Measurements from ENCODE around the gene NIPA2.
A peak's percentile ranks its signal among the peaks of the same experiment; 100 is the strongest.

The NIPA2 gene

GRCh38 chr15:22877117-22877516 lies 38.7 kb downstream of the NIPA2 start:
- no peak overlapping the region for H3K4me3 Mint-ChIP-seq
- ATAC-seq (ENCODE audit: low read depth) (no peak), DNase-seq (ENCODE audit: low spot score in 2 of 2) (no peak)
- H3K27ac Mint-ChIP-seq = no peak overlapping the region
- H3K4me1 Mint-ChIP-seq = peaks cover 2% of the 10 kb centered on the region
- no peaks in the 10 kb centered on the region for H3K27me3 Mint-ChIP-seq
- peaks cover 25% of the 10 kb centered on the region for H3K36me3 Mint-ChIP-seq
- H3K9me3 Mint-ChIP-seq = no peaks in the 10 kb centered on the region

- Mint-ChIP-seq H3K4me3 (no peak overlapping the region), H3K27me3 (no peaks in the 10 kb centered on the region), H3K9me3 (no peaks in the 10 kb centered on the region), H3K36me3 (peaks cover 21% of the 10 kb centered on the region), H3K4me1 (peaks cover 2% of the 10 kb centered on the region), H3K27ac (no peak overlapping the region)
- ATAC-seq (ENCODE audit: low read depth) (no peak), DNase-seq (ENCODE audit: low spot score in 2 of 2) (no peak)
These were observed 39.1 kb downstream of the NIPA2 start for GRCh38 chr15:22877607-22878006.

DNA sequence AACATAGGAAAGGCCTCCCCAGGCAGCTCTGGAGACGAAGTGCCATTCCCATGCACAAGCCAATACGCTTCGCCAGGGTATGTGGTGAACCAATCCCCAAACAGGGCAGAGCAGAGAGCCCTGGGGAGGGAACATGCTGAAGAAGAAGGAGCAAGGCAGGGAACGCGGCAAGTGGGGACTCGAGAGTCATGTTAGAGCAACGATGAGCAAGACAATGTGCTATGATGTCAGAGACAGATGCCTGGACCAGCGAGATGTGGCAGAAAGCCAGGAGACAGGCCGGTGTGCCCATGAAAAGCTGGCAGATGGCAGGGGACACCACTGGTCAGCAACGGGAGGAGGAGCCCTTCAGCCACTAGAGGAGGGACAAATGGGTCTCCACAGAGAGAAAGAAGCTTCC lies 39.6 kb downstream of the NIPA2 start:
- no peak overlapping the region for H3K27ac Mint-ChIP-seq
- H3K27me3 Mint-ChIP-seq = no peaks in the 10 kb centered on the region
- no peaks in the 10 kb centered on the region for H3K9me3 Mint-ChIP-seq
- no peak overlapping the region for H3K4me3 Mint-ChIP-seq
- ATAC-seq (ENCODE audit: low read depth) (no peak), DNase-seq (ENCODE audit: low spot score in 2 of 2) (no peak)
- H3K4me1 Mint-ChIP-seq = peaks cover 2% of the 10 kb centered on the region
- peaks cover 21% of the 10 kb centered on the region for H3K36me3 Mint-ChIP-seq

GRCh38 chr15:22880068-22880980 lies 41.9 kb downstream of the NIPA2 start:
- Mint-ChIP-seq H3K4me3 (no peak overlapping the region), H3K36me3 (peaks cover 17% of the 10 kb centered on the region), H3K9me3 (no peaks in the 10 kb centered on the region), H3K27ac (no peak overlapping the region), H3K27me3 (no peaks in the 10 kb centered on the region), H3K4me1 (no peaks in the 10 kb centered on the region)
- DNase-seq (ENCODE audit: low spot score in 2 of 2) (no peak), ATAC-seq (ENCODE audit: low read depth) (no peak)

- Mint-ChIP-seq H3K36me3 (peaks cover 20% of the 10 kb centered on the region), H3K27ac (no peak overlapping the region), H3K9me3 (no peaks in the 10 kb centered on the region), H3K4me3 (no peak overlapping the region), H3K4me1 (peaks cover 4% of the 10 kb centered on the region), H3K27me3 (no peaks in the 10 kb centered on the region)
- ATAC-seq (ENCODE audit: low read depth) (no peak), DNase-seq (ENCODE audit: low spot score in 2 of 2) (no peak)
These were observed 42.7 kb downstream of the NIPA2 start for GRCh38 chr15:22880981-22881738.

DNA sequence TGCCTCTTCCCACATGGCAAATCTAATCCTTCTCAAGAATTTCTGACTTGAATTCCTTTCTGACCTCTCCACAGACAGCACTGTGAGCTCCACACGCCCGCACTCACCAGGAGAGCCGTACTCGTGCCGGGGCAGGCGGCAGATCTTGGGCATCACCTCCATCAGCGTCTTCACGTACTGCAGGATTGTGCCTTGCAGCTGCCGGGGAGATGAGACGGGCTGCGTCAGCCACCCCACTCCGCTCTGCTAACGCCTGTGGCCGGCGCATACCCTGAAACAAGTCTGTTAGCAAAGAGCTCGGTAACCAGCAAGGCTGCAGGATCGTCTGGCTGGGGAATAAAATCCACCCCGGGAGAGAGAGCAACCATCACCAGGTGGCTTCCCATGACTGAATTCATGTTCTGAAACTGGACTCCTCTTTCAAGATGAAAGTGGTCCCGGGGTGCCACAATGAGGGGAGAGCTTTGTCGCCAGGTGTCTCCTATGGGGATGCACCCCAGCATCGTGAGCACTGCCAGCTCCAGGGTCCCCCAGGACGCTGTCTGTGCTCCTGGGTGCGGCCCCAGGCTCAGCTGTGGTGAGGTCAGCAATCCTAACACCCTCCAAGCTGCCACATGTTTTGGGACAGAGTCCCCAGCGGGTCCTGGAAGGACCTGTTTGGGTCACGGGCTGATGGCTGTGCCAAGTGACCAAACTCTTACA lies 43.4 kb downstream of the NIPA2 start:
- H3K4me1 Mint-ChIP-seq = peaks cover 4% of the 10 kb centered on the region
- peaks cover 20% of the 10 kb centered on the region for H3K36me3 Mint-ChIP-seq
- no peak overlapping the region for H3K27ac Mint-ChIP-seq
- ATAC-seq (ENCODE audit: low read depth) (no peak), DNase-seq (ENCODE audit: low spot score in 2 of 2) (no peak)
- H3K9me3 Mint-ChIP-seq = no peaks in the 10 kb centered on the region
- H3K27me3 Mint-ChIP-seq = no peaks in the 10 kb centered on the region
- no peak overlapping the region for H3K4me3 Mint-ChIP-seq

DNA sequence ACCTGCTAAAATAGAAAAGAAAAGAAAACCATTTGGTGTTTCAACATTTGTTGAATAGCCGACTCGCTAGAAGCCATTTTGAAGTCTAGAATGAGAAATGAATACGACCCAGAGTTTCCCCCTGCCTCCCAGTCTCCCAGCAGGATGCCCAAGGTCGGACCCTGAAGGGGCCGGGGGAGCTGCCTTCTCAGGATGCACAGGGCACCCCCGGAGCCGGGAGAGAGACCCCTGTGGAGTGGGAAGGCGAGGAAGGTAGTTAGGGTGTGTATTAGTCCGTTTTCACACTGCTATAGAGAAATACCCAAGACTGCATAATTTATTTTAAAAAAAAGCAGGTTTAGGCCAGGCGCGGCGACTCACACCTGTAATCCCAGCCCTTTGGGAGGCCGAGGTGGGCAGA lies 44.7 kb downstream of the NIPA2 start:
- H3K4me1 Mint-ChIP-seq = peaks cover 4% of the 10 kb centered on the region
- no peaks in the 10 kb centered on the region for H3K27me3 Mint-ChIP-seq
- ATAC-seq (ENCODE audit: low read depth) (no peak), DNase-seq (ENCODE audit: low spot score in 2 of 2) (no peak)
- no peaks in the 10 kb centered on the region for H3K9me3 Mint-ChIP-seq
- H3K27ac Mint-ChIP-seq = no peak overlapping the region
- no peak overlapping the region for H3K4me3 Mint-ChIP-seq
- H3K36me3 Mint-ChIP-seq = peaks cover 14% of the 10 kb centered on the region

DNA sequence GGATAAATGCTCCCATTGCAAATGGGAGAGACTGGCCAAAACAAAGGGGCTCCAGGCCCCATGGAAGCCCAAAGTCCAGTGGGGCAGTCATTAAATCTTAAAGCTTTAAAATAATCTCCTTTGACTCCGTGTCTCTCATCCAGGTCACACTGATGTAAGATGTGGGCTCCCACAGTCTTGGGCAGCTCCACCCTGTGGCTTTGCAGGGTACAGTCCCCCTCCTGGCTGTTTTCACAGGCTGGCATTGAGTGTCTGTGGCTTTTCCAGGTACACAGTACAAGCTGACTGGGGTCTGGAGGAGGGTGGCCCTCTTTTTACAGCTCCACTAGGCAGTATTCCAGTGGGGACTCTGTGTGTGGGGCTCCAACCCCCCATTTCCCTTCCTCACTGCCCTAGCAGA lies 45.9 kb downstream of the NIPA2 start:
- no peak overlapping the region for H3K27ac Mint-ChIP-seq
- no peaks in the 10 kb centered on the region for H3K27me3 Mint-ChIP-seq
- DNase-seq (ENCODE audit: low spot score in 2 of 2) = no peak
- no peaks in the 10 kb centered on the region for H3K9me3 Mint-ChIP-seq
- peaks cover 4% of the 10 kb centered on the region for H3K4me1 Mint-ChIP-seq
- H3K36me3 Mint-ChIP-seq = peaks cover 10% of the 10 kb centered on the region
- H3K4me3 Mint-ChIP-seq = no peak overlapping the region
- ATAC-seq (ENCODE audit: low read depth) = peak; percentile 27

GRCh38 chr15:22885120-22885519 lies 46.7 kb downstream of the NIPA2 start:
- no peak overlapping the region for H3K4me3 Mint-ChIP-seq
- H3K9me3 Mint-ChIP-seq = no peaks in the 10 kb centered on the region
- H3K4me1 Mint-ChIP-seq = peaks cover 4% of the 10 kb centered on the region
- ATAC-seq (ENCODE audit: low read depth) (no peak), DNase-seq (ENCODE audit: low spot score in 2 of 2) (no peak)
- H3K36me3 Mint-ChIP-seq = peaks cover 12% of the 10 kb centered on the region
- H3K27ac Mint-ChIP-seq = no peak overlapping the region
- no peaks in the 10 kb centered on the region for H3K27me3 Mint-ChIP-seq

DNA sequence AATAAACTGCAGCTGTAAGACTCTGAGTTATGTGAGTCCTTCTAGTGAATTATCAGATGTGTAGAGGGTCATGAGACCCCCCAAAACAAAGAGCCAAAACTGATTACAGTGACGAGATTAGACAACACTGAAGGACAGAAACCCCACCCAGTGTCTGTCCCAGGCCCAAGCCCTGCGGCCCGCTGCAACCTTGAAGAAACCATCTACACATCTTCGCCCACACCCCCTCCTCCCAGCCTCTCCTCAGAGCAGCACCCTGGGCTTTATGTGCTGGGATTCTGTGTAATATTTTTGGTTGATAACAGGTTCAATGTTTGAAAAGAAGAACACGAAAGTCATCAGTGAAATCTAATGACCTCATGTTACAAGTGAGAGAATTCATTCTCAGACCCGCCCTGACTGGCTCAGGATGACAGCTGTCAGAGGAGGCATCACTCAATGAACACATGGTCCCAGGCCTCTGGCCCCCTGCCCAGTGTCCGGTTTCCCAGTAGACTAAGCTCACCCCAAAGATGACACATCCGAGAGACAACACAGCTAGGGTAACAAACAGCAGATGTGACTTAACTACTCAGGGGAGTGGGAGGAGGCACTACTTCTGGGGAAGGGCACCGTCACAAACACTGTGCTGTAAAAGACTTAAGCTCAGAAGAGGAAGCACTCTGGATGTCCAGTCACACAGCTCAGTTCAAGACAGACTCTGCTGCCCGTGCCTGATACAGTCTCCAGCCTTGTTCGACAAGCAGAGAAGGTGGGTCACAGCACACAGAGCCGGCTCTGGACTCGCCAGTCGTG lies 48.9 kb downstream of the NIPA2 start:
- DNase-seq (ENCODE audit: low spot score in 2 of 2) (no peak), ATAC-seq (ENCODE audit: low read depth) (no peak)
- H3K27me3 Mint-ChIP-seq = no peaks in the 10 kb centered on the region
- peaks cover 4% of the 10 kb centered on the region for H3K4me1 Mint-ChIP-seq
- H3K4me3 Mint-ChIP-seq = no peak overlapping the region
- H3K9me3 Mint-ChIP-seq = no peaks in the 10 kb centered on the region
- H3K36me3 Mint-ChIP-seq = peaks cover 8% of the 10 kb centered on the region
- peak overlapping the region; percentile 9 for H3K27ac Mint-ChIP-seq

- DNase-seq (ENCODE audit: low spot score in 2 of 2) (no peak), ATAC-seq (ENCODE audit: low read depth) (no peak)
- Mint-ChIP-seq H3K4me3 (no peak overlapping the region), H3K9me3 (no peaks in the 10 kb centered on the region), H3K27ac (peak overlapping the region; percentile 9), H3K27me3 (no peaks in the 10 kb centered on the region), H3K36me3 (peaks cover 10% of the 10 kb centered on the region), H3K4me1 (peaks cover 4% of the 10 kb centered on the region)
These were observed 49.8 kb downstream of the NIPA2 start for GRCh38 chr15:22888120-22888859.

- Mint-ChIP-seq H3K4me1 (peaks cover 4% of the 10 kb centered on the region), H3K27ac (no peak overlapping the region), H3K36me3 (peaks cover 10% of the 10 kb centered on the region), H3K9me3 (no peaks in the 10 kb centered on the region), H3K27me3 (no peaks in the 10 kb centered on the region), H3K4me3 (no peak overlapping the region)
- no peak for ATAC-seq (ENCODE audit: low read depth)
- no peak for DNase-seq (ENCODE audit: low spot score in 2 of 2)
These were observed 50.8 kb downstream of the NIPA2 start for GRCh38 chr15:22889146-22889818.

Data from memory B cell (primary cell).